BE2C (cell line): ENCODE results near the gene SERPINA3.

Source experiments
- DNase-seq: peaks from one replicate; pipeline ENCODE4 v3.0.0-alpha.2; 2020
- H3K27me3 ChIP-seq: fragments of 250-450 bp; sonication (Bioruptor Pico); 2 replicates; pipeline ENCODE4 v1.5.1; 2020; ENCODE audit warnings: mild to moderate bottlenecking
- H3K36me3 ChIP-seq: fragments of 250-450 bp; sonication (Bioruptor Pico); 2 replicates; pipeline ENCODE4 v1.5.1; 2020; ENCODE audit warnings: mild to moderate bottlenecking
- H3K4me1 ChIP-seq: fragments of 250-450 bp; sonication (Bioruptor Pico); 2 replicates; pipeline ENCODE4 v1.5.1; 2020
- H3K4me3 ChIP-seq: 2 replicates; pipeline ENCODE4 v1.5.1; 2011; ENCODE audit warnings: low read depth, low read length
- H3K9me3 ChIP-seq: fragments of 250-450 bp; sonication (Bioruptor Pico); 2 replicates; pipeline ENCODE4 v1.5.1; 2020
- CTCF ChIP-seq: IDR thresholded peaks from 2 replicates; pipeline ENCODE4 v1.5.1; 2012; ENCODE audit warnings: mild to moderate bottlenecking, low read depth, low read length

SERPINA3 gene

GRCh38 chr14:94597788-94598187, 14.4 kb upstream of the SERPINA3 start:
- Histone ChIP-seq H3K4me1 (no peaks in the 10 kb centered on the region), H3K36me3 (no peaks in the 10 kb centered on the region), H3K4me3 (no peak overlapping the region), H3K9me3 (no peaks in the 10 kb centered on the region), H3K27me3 (no peaks in the 10 kb centered on the region)
- DNase-seq = no peak
- TF ChIP-seq CTCF = no peak

- Histone ChIP-seq H3K27me3 (no peaks in the 10 kb centered on the region), H3K9me3 (no peaks in the 10 kb centered on the region), H3K36me3 (no peaks in the 10 kb centered on the region), H3K4me1 (no peaks in the 10 kb centered on the region), H3K4me3 (no peak overlapping the region)
- no peak for DNase-seq
- no peak for TF ChIP-seq CTCF
Measured at GRCh38 chr14:94598506-94598815, 13.7 kb upstream of the SERPINA3 start.

- TF ChIP-seq CTCF = no peak
- H3K36me3 ChIP-seq = no peaks in the 10 kb centered on the region
- H3K9me3 ChIP-seq = no peaks in the 10 kb centered on the region
- DNase-seq = no peak
- no peak overlapping the region for H3K4me3 ChIP-seq
- no peaks in the 10 kb centered on the region for H3K4me1 ChIP-seq
- H3K27me3 ChIP-seq = no peaks in the 10 kb centered on the region
Measured at GRCh38 chr14:94598816-94599655, 13.2 kb upstream of the SERPINA3 start.

GRCh38 chr14:94599656-94600004, 12.6 kb upstream of the SERPINA3 start:
- H3K9me3 ChIP-seq = no peaks in the 10 kb centered on the region
- no peak overlapping the region for H3K4me3 ChIP-seq
- no peaks in the 10 kb centered on the region for H3K36me3 ChIP-seq
- H3K27me3 ChIP-seq = no peaks in the 10 kb centered on the region
- H3K4me1 ChIP-seq = no peaks in the 10 kb centered on the region
- TF ChIP-seq CTCF = no peak
- no peak for DNase-seq

- DNase-seq = no peak
- no peak for TF ChIP-seq CTCF
- H3K9me3 ChIP-seq = no peaks in the 10 kb centered on the region
- H3K4me3 ChIP-seq = no peak overlapping the region
- no peaks in the 10 kb centered on the region for H3K36me3 ChIP-seq
- no peaks in the 10 kb centered on the region for H3K4me1 ChIP-seq
- no peaks in the 10 kb centered on the region for H3K27me3 ChIP-seq
Measured at GRCh38 chr14:94600148-94600545, 12.0 kb upstream of the SERPINA3 start.

- H3K9me3 ChIP-seq = no peaks in the 10 kb centered on the region
- no peak for DNase-seq
Measured at GRCh38 chr14:94601884-94602391, 10.3 kb upstream of the SERPINA3 start.

More at GRCh38 chr14:94601884-94602391, 10.3 kb upstream of the SERPINA3 start:
- H3K4me3 ChIP-seq = no peak overlapping the region
- no peaks in the 10 kb centered on the region for H3K36me3 ChIP-seq
- no peak for TF ChIP-seq CTCF
- H3K27me3 ChIP-seq = no peaks in the 10 kb centered on the region
- H3K4me1 ChIP-seq = no peaks in the 10 kb centered on the region
